Left renal pelvis (tissue), 4 donors: ENCODE results near the gene CIAO1. TPM values are rescaled to one million over a fixed set of nuclear protein-coding genes. Genes with fewer than 3 reads are reported as not detected.

Experiments
- DNase-seq, 4 donors: peaks; one replicate each; pipeline ENCODE4 v3.0.0-alpha.2; 2013; ENCODE audit warnings: low read depth in 4 of 4, low spot score in 3 of 4
- polyA plus RNA-seq, 4 donors: library from polyadenylated mRNA; unstranded; fragments of 120-200 nt; gene quantifications; one replicate each; pipeline ENCODE4 v1.2.1, GENCODE V29; 2013; ENCODE audit not compliant: insufficient read length in 4 of 4

CIAO1 gene
- polyA plus RNA-seq, 4 donors: 51.9 to 83.5 (median 61.1) TPM

DNA sequence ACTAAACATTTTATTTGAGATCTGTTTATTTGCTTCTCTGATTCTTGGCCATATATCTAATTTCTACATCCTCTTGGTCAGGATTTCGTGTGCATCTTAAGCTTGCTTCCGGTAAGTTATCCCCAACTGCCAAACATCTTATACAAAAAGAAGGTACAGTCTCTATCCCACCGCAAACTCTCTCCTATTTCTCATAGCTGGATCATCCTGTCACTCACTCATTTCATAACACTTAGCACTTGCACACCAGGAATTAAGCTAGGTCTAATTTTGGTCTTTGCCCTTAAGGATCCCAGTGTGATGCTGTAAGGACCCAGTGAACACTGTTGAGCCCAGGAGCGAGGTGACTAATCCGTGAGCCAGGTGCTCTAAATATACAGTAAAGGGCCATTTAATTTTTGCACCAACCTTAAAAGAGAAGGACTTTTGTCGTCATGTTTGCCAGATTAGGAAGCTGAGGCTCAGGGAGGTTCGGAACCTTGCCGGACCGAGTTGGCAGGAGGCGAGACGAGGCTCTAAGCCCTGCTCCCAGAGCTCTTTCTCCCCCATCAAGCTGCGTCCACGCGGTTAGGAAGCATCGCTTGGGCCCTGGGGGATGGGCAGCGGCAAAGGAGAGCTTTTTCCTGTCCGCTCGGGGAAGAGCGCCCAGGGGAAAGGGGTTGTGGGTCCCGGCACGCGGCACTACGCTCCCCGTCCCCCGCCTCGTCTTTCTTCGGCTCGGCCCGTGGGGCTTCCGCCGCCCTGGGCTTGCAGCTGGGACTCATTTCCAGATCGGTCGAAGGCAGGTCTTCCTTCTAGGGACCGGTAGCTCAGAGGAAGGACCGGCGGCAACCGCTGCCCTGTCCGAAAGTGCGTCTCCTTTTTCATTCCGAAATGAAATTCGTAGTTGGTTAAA, 55.0 kb downstream of the CIAO1 start:
- no peak for DNase-seq

Other genes starting within 250 kb of the CIAO1 start
- 1 to 10 TPM; 2.6 to 7.3 (median 3.2) TPM for gene GPAT2, start 231.3 kb upstream of the CIAO1 start, polyA plus RNA-seq
- 1 to 10 TPM; 2.2 to 5.1 (median 3.4) TPM for gene ADRA2B, start 149.7 kb upstream of the CIAO1 start, polyA plus RNA-seq
- under 1 TPM in 3 of 4 donors, not detected in 1; 0.10 to 0.15 (median 0.14) TPM for gene ASTL, start 127.7 kb upstream of the CIAO1 start, polyA plus RNA-seq
- gene DUSP2, start 120.8 kb upstream of the CIAO1 start, polyA plus RNA-seq: 1 to 10 TPM; 2.7 to 9.6 (median 6.0) TPM
- 100 to 1,000 TPM in 3 of 4 donors, 10 to 100 TPM in 1; 71.5 to 147 (median 140) TPM for gene STARD7, start 57.4 kb upstream of the CIAO1 start, polyA plus RNA-seq
- gene TMEM127, start 228 bp upstream of the CIAO1 start, polyA plus RNA-seq: 10 to 100 TPM; 34.2 to 45.8 (median 43.7) TPM
- gene SNRNP200, start 39.3 kb downstream of the CIAO1 start, polyA plus RNA-seq: 100 to 1,000 TPM; 130 to 193 (median 174) TPM
- gene ITPRIPL1, start 59.1 kb downstream of the CIAO1 start, polyA plus RNA-seq: 1 to 10 TPM; 3.8 to 5.1 (median 4.8) TPM
- gene NCAPH, start 69.5 kb downstream of the CIAO1 start, polyA plus RNA-seq: 10 to 100 TPM; 14.0 to 19.8 (median 18.8) TPM
- 1 to 10 TPM in 3 of 4 donors, under 1 TPM in 1; 0.15 to 9.0 (median 4.0) TPM for gene NEURL3, start 239.1 kb downstream of the CIAO1 start, polyA plus RNA-seq